Testis (tissue), 3 donors: ENCODE measurements around the gene CEP89. TPM values are rescaled to one million over a fixed set of nuclear protein-coding genes. Genes with fewer than 3 reads are reported as not detected.

Source experiments
- DNase-seq: peaks from one replicate; pipeline ENCODE4 v3.0.0-alpha.2; 2019
- H3K27ac ChIP-seq, 2 donors: fragments of 200-600 bp; sonication (generic); one replicate each; pipeline ENCODE4 v1.5.1; 2019
- H3K27me3 ChIP-seq: fragments of 200-600 bp; sonication (generic); one replicate; pipeline ENCODE4 v1.5.1; 2019
- H3K36me3 ChIP-seq: fragments of 200-600 bp; sonication (generic); one replicate; pipeline ENCODE4 v1.5.1; 2017; ENCODE audit warnings: low read depth; ENCODE audit errors: missing control alignments
- H3K4me1 ChIP-seq: fragments of 200-600 bp; sonication (generic); one replicate; pipeline ENCODE4 v1.5.1; 2019
- H3K4me3 ChIP-seq, 2 donors: fragments of 200-600 bp; sonication (generic); one replicate each; pipeline ENCODE4 v1.5.1; 2017 to 2019
- H3K9me3 ChIP-seq: fragments of 200-600 bp; sonication (generic); one replicate; pipeline ENCODE4 v1.5.1; 2017
- POLR2A ChIP-seq: fragments of 450-650 bp; IDR thresholded peaks from one replicate; pipeline ENCODE4 v1.6.1; 2017; ENCODE audit warnings: antibody characterized with exemption, mild to moderate bottlenecking, moderate library complexity
- WGBS, 2 donors: methylation state at CpG; one replicate each; pipeline ENCODE4 v1.1.5; 2018; 5-methylcytosine and 5-hydroxymethylcytosine counted together
- intact Hi-C: fragments of 100-400 bp; cut with DNase I; formaldehyde crosslinking; loops from one replicate; pipeline ENCODE4 v1.15.1; 2023; ENCODE audit warnings: low total_unique reads
- polyA plus RNA-seq: library from polyadenylated mRNA; stranded (reverse); fragments of 350-450 nt; fragmentation: Illumina TruSeq; extraction: RNeasy Lipid Tissue Mini Kit (QIAGEN cat#74804); gene quantifications from one replicate; pipeline ENCODE4 v1.2.3, GENCODE V29; 2014; ENCODE audit warnings: low read depth, low replicate concordance; ENCODE audit not compliant: insufficient read depth
- total RNA-seq, 2 donors: library from RNA; depleted of rRNA; stranded (reverse); fragments of >200 nt; gene quantifications; one replicate each; pipeline ENCODE4 v1.2.3, GENCODE V29; 2016
- TF ChIP-seq, protein P1 (sequence below), 3 experiments: fragments of 450-650 bp in 2 of 3; fragments of 200-600 bp in 1 of 3; sonication (generic) in 1 of 3; IDR thresholded peaks; one replicate each; pipeline ENCODE4 v1.5.1; 2016 to 2019; ENCODE audit warnings: antibody characterized with exemption in 3 of 3, mild to moderate bottlenecking in 2 of 3, moderate library complexity in 1 of 3

The CEP89 gene
- total and polyA plus RNA-seq, 3 donors from 2014 or later = 14.0 to 17.2 (median 16.7) TPM

- TF ChIP-seq, protein P1, sequence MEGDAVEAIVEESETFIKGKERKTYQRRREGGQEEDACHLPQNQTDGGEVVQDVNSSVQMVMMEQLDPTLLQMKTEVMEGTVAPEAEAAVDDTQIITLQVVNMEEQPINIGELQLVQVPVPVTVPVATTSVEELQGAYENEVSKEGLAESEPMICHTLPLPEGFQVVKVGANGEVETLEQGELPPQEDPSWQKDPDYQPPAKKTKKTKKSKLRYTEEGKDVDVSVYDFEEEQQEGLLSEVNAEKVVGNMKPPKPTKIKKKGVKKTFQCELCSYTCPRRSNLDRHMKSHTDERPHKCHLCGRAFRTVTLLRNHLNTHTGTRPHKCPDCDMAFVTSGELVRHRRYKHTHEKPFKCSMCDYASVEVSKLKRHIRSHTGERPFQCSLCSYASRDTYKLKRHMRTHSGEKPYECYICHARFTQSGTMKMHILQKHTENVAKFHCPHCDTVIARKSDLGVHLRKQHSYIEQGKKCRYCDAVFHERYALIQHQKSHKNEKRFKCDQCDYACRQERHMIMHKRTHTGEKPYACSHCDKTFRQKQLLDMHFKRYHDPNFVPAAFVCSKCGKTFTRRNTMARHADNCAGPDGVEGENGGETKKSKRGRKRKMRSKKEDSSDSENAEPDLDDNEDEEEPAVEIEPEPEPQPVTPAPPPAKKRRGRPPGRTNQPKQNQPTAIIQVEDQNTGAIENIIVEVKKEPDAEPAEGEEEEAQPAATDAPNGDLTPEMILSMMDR (IDR thresholded peaks at IDR 0.05) = no peak
- no peak for TF ChIP-seq POLR2A
- no peak overlapping the region for H3K27ac ChIP-seq
- WGBS, 2 donors = 97 to 99% methylated on average over 3 to 6 of the region's 6 CpGs
- no peaks in the 10 kb centered on the region for H3K4me1 ChIP-seq
- DNase-seq = no peak
- no peaks in the 10 kb centered on the region for H3K9me3 ChIP-seq
- no peaks in the 10 kb centered on the region for H3K36me3 ChIP-seq
- intact Hi-C loops = no loop called here
- no peak overlapping the region for H3K4me3 ChIP-seq
- H3K27me3 ChIP-seq = no peaks in the 10 kb centered on the region
Measured at GRCh38 chr19:32924200-32924599, 47.6 kb downstream of the CEP89 start.

- H3K9me3 ChIP-seq = no peaks in the 10 kb centered on the region
- no peaks in the 10 kb centered on the region for H3K4me1 ChIP-seq
- H3K27ac ChIP-seq = no peak overlapping the region
- 92 to 94% methylated on average over 3 of the region's 3 CpGs for WGBS, 2 donors
- intact Hi-C loops = no loop called here
- no peaks in the 10 kb centered on the region for H3K36me3 ChIP-seq
- TF ChIP-seq, protein P1 (IDR thresholded peaks at IDR 0.05) = no peak
- TF ChIP-seq POLR2A = no peak
- no peaks in the 10 kb centered on the region for H3K27me3 ChIP-seq
- DNase-seq = no peak
- no peak overlapping the region for H3K4me3 ChIP-seq
Measured at GRCh38 chr19:32921624-32922023, 50.1 kb downstream of the CEP89 start.

- H3K27me3 ChIP-seq = no peaks in the 10 kb centered on the region
- WGBS, 2 donors = 91% methylated on average over 4 of the region's 4 CpGs
- no peaks in the 10 kb centered on the region for H3K9me3 ChIP-seq
- H3K36me3 ChIP-seq = no peaks in the 10 kb centered on the region
- no peak for DNase-seq
- no peak overlapping the region for H3K4me3 ChIP-seq
- no peaks in the 10 kb centered on the region for H3K4me1 ChIP-seq
- H3K27ac ChIP-seq = no peak overlapping the region
- intact Hi-C loops = no loop called here
- TF ChIP-seq, protein P1 (IDR thresholded peaks at IDR 0.05) = no peak
- TF ChIP-seq POLR2A = no peak
Measured at GRCh38 chr19:32919365-32919764, 52.4 kb downstream of the CEP89 start.

GRCh38 chr19:32917616-32917996 lies 54.2 kb downstream of the CEP89 start:
- Histone ChIP-seq H3K4me1 (no peaks in the 10 kb centered on the region), H3K36me3 (no peaks in the 10 kb centered on the region), H3K4me3 (no peak overlapping the region), H3K27ac (no peak overlapping the region), H3K27me3 (no peaks in the 10 kb centered on the region), H3K9me3 (no peaks in the 10 kb centered on the region)
- TF ChIP-seq POLR2A = no peak
- TF ChIP-seq, protein P1 (IDR thresholded peaks at IDR 0.05) = no peak
- DNase-seq = no peak
- 92% methylated on average over 8 of the region's 8 CpGs for WGBS, 2 donors
- intact Hi-C loops = no loop called here

DNA sequence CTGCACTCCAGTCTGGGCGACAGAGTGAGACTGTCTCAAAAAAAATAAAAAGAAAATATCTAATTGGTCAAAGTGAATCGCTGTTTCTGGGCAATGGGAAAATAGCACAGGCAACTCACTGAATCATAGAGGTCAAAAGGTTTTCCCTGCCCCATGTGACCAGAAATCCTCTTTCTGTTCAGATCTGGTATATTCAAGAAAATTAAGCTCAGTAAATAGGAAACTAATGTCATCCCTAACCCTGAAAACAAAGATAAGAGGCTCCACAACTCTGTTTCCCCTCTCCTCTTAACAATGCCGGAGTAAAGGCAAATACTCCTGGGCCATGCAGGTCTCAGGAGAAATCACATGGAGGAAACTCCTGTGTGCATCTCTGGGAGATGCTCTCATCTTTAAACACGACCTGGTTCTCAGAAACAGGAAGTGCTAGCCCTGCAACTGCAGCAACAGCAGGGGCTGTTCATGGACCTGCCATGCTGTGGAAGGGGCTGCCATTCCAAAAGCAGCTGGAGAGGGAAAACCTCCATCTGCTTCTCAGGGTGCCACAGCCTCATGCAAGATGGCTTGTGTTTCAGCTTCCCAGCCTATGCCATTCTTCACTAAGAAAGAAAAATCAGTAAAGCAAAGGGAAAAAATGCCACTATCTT lies 54.7 kb downstream of the CEP89 start:
- Histone ChIP-seq H3K4me3 (no peak overlapping the region), H3K4me1 (no peaks in the 10 kb centered on the region), H3K27me3 (no peaks in the 10 kb centered on the region), H3K27ac (no peak overlapping the region), H3K9me3 (no peaks in the 10 kb centered on the region), H3K36me3 (no peaks in the 10 kb centered on the region)
- 54 to 60% methylated on average over 4 of the region's 4 CpGs for WGBS, 2 donors
- intact Hi-C loops = no loop called here
- no peak for DNase-seq
- no peak for TF ChIP-seq POLR2A
- TF ChIP-seq, protein P1 (IDR thresholded peaks at IDR 0.05) = no peak
